HG02938 (cell line): ENCODE results near the gene PATJ.
"Not testable (repeated sequence)": the region's sequence is repeated elsewhere in the genome, so short reads cannot be mapped to it uniquely, and the experiment has no call there.

ENCODE experiments used
- ATAC-seq: cut with Tn5 transposase; IDR thresholded peaks from one replicate; pipeline ENCODE4 v1.9.1; 2021; ENCODE audit warnings: mild to moderate bottlenecking, moderate library complexity; ENCODE audit not compliant: unreplicated experiment

PATJ gene

DNA sequence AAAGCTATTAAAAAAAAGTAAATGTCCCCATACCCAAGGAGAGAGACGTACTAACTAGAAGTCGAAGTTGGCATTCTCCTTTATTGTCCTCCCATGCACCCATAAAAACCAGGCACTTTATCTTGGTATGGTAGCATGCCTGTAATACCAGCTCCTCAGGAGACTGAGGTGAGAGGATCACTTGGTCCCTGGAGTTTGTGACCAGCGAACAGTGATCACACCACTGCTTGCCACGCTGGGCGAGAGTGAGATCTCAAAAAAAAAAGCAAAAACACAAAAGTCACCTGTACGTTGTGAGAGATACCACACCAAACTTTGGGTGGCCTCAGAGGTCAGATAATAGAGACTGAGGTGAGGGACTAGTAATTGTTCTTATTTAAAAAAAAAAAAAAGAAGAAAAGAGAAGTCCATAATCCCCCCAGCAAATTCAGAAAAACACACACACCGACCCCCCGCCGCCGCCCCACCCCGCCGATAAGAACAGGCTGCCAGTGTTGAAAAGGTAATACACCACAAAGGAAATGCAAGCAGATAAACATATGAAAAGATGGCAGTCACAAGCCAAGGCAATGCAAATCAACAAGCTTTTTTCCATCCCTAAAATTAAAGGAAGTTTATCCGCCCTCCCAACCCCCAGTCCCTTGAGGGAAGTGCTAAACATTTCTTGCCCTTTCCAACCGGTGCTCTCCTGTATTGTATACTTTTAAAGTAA is 455.9 kb downstream of the PATJ start:
- no peak for ATAC-seq

DNA sequence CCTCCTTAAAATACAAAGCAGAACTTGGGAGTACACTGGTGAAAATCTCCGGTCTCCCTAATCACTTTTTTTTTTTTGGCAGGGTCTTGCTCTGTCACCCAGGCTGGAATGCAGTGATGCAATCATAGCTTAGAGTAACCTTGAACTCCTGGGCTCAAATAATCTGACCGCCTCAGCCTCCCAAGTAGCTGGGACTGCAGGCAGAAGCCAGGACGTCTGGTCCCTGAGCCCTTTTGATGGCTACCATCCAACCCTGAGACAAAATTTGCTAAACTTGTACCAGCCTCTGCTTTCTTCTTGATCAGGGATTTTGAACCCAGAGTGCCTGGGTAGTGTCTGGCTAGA is 456.5 kb downstream of the PATJ start:
- ATAC-seq: no peak

DNA sequence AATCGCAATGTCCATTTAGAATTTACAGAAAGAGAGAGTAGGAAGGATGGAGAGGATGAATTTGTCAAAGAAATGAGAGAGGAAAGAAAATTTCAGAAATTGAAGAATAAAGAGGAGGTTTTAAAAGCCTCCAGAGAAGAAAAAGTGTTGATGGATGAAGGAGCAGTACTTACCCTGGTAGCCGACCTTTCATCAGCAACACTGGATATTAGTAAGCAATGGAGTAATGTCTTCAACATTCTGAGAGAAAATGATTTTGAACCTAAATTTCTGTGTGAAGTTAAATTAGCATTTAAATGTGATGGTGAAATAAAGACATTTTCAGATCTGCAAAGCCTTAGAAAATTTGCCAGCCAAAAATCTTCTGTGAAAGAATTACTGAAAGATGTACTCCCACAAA is 464.9 kb downstream of the PATJ start:
- no peak for ATAC-seq

DNA sequence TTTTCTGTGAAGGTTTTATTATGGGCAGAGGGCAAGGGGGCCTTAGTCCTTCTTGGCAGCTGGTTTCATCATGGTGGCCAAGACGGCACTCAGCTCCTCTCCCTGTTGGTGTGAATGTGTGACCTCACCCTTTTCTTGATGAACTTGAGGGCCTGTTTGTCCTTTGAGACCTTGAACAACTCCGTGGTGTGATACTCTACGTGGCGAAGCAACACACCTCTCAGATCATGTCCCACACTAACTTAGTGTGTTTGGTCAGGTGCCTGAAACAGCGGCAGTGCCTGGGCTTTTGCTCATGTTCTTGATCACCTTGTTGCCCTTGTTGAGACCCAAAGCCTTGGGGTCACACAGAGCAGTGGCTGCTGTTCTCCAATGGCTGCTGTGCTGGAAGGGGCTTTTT is 465.8 kb downstream of the PATJ start:
- no peak for ATAC-seq

DNA sequence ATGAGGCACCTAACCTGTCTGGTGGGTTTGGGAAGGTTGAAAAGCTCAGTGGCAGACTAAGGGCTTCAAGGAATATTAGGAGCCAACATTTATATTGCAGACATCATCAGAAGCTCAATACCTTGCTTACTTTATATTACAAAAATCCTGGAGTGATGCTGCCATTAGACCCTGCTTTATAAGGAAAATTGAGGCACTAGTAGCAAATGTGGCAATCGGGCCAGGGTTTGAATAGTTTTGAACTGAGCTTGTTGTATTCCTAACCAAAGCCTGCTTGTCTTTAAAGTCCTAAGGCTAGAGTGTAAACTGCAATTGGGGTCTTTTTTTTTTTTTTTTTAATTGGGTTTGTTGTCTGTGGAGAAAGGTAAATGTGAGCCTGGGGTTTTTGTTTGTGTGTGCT is 466.7 kb downstream of the PATJ start:
- no peak for ATAC-seq

DNA sequence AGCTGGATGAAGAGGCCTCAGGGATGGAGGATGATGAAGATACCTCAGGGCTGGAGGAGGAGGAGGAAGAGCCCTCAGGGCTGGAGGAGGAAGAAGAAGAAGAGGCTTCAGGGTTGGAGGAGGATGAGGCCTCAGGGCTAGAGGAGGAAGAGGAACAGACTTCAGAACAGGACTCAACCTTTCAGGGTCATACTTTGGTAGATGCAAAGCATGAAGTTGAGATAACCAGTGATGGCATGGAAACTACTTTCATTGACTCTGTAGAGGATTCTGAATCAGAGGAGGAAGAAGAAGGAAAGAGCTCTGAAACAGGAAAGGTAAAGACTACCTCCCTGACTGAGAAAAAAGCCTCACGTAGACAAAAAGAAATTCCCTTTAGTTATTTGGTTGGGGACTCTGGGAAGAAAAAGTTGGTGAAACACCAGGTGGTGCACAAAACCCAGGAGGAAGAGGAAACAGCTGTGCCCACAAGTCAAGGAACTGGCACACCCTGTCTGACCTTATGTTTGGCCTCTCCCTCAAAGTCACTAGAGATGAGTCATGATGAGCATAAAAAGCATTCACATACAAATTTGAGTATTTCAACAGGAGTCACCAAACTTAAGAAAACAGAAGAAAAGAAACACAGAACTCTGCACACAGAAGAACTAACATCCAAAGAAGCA is 467.8 kb downstream of the PATJ start:
- no peak for ATAC-seq

DNA sequence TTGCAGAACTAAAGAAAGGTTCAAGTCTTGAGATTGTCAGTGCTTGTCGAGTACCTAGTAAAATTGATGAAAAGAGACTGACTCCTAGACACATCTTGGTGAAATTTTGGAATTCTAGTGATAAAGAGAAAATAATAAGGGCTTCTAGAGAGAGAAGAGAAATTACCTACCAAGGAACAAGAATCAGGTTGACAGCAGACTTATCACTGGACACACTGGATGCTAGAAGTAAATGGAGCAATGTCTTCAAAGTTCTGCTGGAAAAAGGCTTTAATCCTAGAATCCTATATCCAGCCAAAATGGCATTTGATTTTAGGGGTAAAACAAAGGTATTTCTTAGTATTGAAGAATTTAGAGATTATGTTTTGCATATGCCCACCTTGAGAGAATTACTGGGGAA is 468.7 kb downstream of the PATJ start:
- ATAC-seq: no peak

DNA sequence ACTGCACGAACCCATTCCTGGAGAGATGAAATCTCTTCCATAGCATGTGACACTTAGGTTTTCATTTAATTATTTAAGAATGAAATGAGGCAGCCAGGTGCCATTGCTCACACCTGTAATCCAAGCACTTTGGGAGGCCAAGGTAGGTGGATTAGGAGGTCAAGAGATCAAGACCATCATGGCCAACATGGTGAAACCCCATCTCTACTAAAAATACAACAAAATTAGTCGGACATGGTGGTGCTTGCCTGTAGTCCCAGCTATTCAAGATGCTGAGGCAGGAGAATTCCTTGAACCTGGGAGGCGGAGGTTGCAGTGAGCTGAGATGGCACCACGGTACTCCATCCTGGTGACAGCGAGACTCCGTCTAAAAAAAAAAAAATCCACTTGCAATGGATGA is 470.1 kb downstream of the PATJ start:
- ATAC-seq: no peak

DNA sequence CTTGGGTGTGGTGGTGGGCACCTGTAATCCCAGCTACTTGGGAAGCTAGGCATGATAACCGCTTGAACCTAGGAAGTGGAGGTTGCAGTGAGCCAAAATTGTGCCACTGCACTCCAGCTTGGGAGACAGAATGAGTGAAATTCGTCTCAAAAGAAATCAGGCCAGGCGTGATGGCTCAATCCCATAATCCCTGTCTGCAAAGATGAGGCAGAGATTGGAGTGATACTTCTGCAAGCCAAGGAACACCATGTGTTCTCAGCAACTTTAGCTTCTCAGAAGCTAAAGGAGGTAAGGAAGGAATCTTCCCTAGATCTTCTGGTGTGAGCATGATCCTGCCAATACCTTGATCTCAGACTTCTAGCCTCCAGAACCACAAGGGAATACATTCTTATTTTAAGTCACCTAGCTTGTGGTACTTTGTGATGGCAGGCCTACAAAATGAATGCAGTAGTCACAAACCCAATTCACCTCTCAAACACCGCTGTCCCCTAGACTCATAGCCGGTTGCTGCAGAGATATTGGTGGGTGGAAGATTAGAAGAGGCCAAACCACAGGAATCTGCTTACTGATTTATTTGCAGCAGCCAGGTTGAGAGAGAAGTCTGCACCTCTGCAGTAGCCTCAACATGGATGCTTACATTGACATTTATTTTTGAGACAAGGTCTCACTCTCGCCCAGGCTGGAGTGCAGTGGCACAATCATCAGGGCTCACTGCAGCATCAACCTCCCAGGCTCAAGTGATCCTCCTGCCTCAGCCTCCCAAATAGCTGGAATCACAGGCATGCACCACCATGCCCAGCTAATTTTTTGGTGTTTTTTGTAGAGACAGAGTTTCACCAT is 471.0 kb downstream of the PATJ start:
- no peak for ATAC-seq

DNA sequence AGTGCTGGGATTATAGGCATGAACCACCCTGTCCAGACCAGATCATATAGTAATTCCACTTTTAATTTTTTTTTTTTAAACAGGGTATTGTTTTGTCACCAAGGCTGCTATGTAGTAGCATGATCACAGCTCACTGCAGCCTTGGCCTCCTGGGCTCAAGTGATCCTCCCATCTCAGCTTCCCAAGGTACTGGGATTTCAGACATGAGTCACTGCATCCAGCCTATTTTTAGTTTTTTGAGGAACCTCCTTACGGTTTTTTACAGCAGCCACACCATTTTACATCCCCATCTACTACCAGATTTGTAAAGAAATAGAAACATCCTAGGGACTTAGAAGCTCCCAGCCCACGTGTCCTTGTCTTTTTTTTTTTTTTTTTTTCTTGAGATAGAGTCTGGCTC is 476.3 kb downstream of the PATJ start:
- no peak for ATAC-seq

DNA sequence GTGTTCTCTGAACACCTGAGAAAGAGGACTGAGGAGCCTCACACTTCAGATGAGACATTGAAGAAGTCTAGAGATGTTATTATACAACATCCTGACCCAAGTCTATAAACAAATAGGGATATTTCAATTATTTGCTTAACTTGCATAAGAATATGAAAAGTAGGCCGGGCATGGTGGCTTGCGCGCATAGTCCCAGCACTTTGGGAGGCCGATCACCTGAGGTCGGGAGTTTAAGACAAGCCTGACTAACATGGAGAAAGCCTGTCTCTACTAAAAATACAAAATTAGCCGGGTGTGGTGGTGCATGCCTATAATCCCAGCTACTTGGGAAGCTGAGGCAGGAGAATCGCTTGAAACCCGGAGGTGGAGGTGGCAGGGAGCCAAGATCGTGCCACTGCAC is 478.2 kb downstream of the PATJ start:
- not testable (repeated sequence) for ATAC-seq

DNA sequence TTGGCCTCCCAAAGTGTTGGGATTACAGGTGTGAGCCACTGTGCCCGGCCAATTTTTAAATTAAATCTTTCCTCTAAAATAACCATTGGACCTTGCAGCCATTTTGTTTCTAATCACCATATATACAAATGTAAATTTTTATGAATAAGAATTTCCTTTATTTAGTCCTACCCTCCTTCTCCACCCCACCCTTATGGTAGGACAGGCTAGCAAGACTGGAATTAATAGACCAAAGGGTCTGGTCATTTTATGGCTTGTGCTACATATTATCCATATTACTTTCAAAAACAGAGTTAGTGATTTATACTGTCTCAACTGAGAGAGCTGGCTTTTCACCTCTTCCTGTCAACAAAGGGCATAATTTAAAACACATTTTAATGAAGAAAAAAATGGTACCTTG is 478.9 kb downstream of the PATJ start:
- no peak for ATAC-seq

DNA sequence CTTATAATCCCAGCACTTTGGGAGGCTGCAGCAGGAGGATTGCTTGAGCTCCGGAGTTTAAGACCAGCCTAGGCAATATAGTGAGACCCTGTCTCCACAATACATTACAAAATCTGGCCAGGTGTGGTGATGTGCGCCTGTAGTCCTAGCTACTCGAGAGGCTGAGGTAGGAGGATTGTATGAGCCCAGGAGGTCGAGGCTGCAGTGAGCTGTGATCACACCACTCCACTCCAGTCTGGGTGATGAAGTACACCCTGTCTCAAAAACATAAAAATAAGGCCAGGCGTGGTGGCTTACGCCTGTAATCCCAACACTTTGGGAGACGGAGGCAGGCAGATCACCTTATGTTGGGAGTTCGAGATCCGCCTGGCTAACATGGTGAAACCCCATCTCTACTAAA is 480.0 kb downstream of the PATJ start:
- ATAC-seq: no peak

DNA sequence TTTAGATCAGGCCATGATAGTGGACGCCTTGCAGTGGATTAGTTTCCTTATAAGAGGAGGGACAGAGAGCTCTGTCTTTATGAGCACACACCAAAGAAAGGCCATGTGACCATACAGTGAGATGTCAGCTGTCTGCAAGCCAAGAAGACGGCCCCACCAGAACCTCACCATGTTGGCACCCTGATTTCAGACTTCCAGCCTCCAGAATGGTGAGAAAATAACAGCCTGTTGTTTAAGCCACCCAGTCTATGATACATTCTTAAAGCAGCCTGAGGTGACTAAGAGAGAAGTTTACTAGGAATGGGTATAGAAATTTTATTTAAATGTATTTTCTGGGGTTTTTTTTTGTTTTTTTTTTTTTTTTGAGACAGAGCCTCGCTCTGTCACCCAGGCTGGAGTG is 481.9 kb downstream of the PATJ start:
- no peak for ATAC-seq

DNA sequence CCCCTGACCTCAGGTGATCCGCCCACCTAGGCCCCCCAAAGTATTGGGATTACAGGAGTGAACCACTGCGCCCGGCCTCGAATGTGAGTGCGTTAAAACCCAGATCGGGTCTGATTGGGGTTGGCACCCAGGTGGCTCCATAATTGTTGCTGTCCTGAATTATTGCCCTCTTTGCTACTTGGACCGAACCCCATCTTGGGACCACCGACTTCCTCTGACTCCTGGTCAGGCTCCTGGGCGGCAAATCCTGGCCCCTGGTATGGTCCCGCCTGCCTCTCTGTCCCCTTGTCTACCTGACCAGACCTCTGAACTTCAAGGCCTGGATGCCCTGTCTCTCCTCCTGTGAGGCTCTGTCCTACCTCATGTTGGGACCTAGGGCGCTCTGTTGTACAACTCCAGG is 485.2 kb downstream of the PATJ start:
- no peak for ATAC-seq
